ENCODE measurements around the gene C5orf22.

The C5orf22 gene

GRCh38 chr5:31530541-31531265 is 1.4 kb upstream of the C5orf22 start:
- H3K27ac ChIP-seq, result peak overlapping the region; percentile 76
- TF ChIP-seq CTCF (conservative IDR thresholded peaks at IDR 0.05), result no peak

GRCh38 chr5:31531543-31531887 is 586 bp upstream of the C5orf22 start:
- H3K27ac ChIP-seq, result peak overlapping the region; percentile 76
- no peak for TF ChIP-seq CTCF (conservative IDR thresholded peaks at IDR 0.05)

- no peak overlapping the region for H3K27ac ChIP-seq
- no peak for TF ChIP-seq CTCF (conservative IDR thresholded peaks at IDR 0.05)
These were observed 2.5 kb downstream of the C5orf22 start for GRCh38 chr5:31534527-31535046.

- H3K27ac ChIP-seq, result no peak overlapping the region
- no peak for TF ChIP-seq CTCF (conservative IDR thresholded peaks at IDR 0.05)
These were observed 4.8 kb downstream of the C5orf22 start for GRCh38 chr5:31536873-31537272.

- no peak overlapping the region for H3K27ac ChIP-seq
- no peak for TF ChIP-seq CTCF (conservative IDR thresholded peaks at IDR 0.05)
These were observed 5.2 kb downstream of the C5orf22 start for GRCh38 chr5:31537349-31537748.

GRCh38 chr5:31537851-31538250 is 5.8 kb downstream of the C5orf22 start:
- TF ChIP-seq CTCF (conservative IDR thresholded peaks at IDR 0.05), result no peak
- no peak overlapping the region for H3K27ac ChIP-seq

- H3K27ac ChIP-seq, result peak overlapping the region; percentile 74
These were observed 17.0 kb downstream of the C5orf22 start for GRCh38 chr5:31549114-31549513.

- TF ChIP-seq CTCF (conservative IDR thresholded peaks at IDR 0.05), result peak; percentile 55
- H3K27ac ChIP-seq, result peak overlapping the region; percentile 74
These were observed 19.8 kb downstream of the C5orf22 start for GRCh38 chr5:31551878-31552277.

All from VCaP (cell line).